DMS114 treated with DMSO at 0.1 percent for 48 hours (cell line): ENCODE results near the gene FOXE3.
A peak's percentile ranks its signal among the peaks of the same experiment; 100 is the strongest.

Experiments
- DNase-seq: peaks from one replicate; lab custom pipeline; 2025; ENCODE audit not compliant: unreplicated experiment; lab: John Stamatoyannopoulos, UW

The FOXE3 gene

GRCh38 chr1:47403321-47403910 is 12.7 kb upstream of the FOXE3 start:
- no peak for DNase-seq

- DNase-seq, result no peak
Measured at GRCh38 chr1:47405697-47406096, 10.4 kb upstream of the FOXE3 start.

GRCh38 chr1:47406966-47407365 is 9.1 kb upstream of the FOXE3 start:
- DNase-seq, result no peak

GRCh38 chr1:47407481-47407880 is 8.6 kb upstream of the FOXE3 start:
- DNase-seq, result no peak

- no peak for DNase-seq
Measured at GRCh38 chr1:47409311-47410067, 6.6 kb upstream of the FOXE3 start.

GRCh38 chr1:47410068-47410455 is 6.0 kb upstream of the FOXE3 start:
- no peak for DNase-seq

GRCh38 chr1:47411436-47411835 is 4.6 kb upstream of the FOXE3 start:
- DNase-seq, result no peak

GRCh38 chr1:47412437-47412836 is 3.6 kb upstream of the FOXE3 start:
- no peak for DNase-seq

GRCh38 chr1:47416319-47417169 is 459 bp downstream of the FOXE3 start:
- no peak for DNase-seq

GRCh38 chr1:47417170-47418044 is 1.3 kb downstream of the FOXE3 start:
- DNase-seq, result no peak

- no peak for DNase-seq
Measured at GRCh38 chr1:47418122-47418521, 2.0 kb downstream of the FOXE3 start.

- no peak for DNase-seq
Measured at GRCh38 chr1:47418681-47419325, 2.7 kb downstream of the FOXE3 start.

GRCh38 chr1:47420547-47420946 is 4.5 kb downstream of the FOXE3 start:
- DNase-seq, result no peak

- DNase-seq, result no peak
Measured at GRCh38 chr1:47423872-47424271, 7.8 kb downstream of the FOXE3 start.

- DNase-seq, result peak; percentile 68
Measured at GRCh38 chr1:47424336-47424982, 8.4 kb downstream of the FOXE3 start.

GRCh38 chr1:47431534-47431933 is 15.4 kb downstream of the FOXE3 start:
- DNase-seq, result no peak

GRCh38 chr1:47432071-47433036 is 16.3 kb downstream of the FOXE3 start:
- DNase-seq, result peak; percentile 19

- DNase-seq, result no peak
Measured at GRCh38 chr1:47433037-47433421, 16.9 kb downstream of the FOXE3 start.
